GM19455 (cell line): Measurements from ENCODE around the gene ELN.
"Not testable (repeated sequence)": the region's sequence is repeated elsewhere in the genome, so short reads cannot be mapped to it uniquely, and the experiment has no call there.

Experiments used
- ATAC-seq: cut with Tn5 transposase; IDR thresholded peaks from one replicate; pipeline ENCODE4 v1.9.1; 2021; ENCODE audit not compliant: unreplicated experiment

Gene ELN

DNA sequence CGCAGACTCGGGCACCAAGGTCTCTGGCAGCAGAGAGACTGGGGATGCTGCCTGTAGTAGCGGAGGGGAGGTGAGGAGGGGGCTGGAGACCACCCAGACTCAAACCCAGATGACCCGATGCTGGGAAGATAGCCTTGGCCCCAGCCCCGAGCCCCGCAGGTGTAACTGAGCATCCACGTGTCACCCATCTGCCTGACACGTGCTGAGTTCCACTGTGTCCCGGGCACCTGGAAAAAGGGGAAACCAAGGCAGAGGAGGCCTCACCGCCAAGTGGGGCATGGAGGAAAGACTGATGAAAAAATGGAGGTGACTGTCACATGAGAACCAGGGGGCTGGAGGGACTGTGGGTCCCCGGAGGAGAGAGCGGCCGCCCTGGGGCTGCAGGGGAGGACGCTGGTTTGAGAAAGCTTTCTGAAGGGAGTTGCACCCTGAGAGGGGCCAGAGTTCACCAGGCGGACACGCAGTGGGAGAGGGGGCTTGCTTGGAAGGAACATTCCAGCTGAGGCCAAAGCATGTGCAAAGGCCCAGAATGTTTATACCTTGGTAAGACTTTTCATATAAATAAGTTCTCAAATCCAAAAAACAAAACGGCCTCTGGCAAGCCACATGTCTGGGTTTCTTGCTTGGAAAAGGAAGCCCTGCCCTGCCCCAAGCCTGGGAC is 27.4 kb upstream of the ELN start:
- no peak for ATAC-seq

DNA sequence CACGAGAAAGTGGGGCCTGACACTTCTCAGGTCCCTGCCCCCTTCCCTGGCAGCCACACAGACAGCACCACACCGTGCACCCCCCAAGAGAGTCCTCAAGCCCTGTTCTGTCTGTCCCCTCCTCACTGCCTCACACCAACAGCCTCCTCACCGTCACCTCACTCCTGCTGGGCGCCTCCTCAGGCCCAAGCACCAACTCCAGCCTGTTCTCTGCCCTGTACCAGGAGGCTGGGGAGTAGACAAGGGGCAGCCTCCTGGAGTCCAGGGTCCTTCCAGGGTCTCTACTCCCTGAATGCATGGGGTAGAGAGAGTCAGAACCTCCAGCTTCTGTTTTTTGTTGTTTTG is 26.9 kb upstream of the ELN start:
- no peak for ATAC-seq

DNA sequence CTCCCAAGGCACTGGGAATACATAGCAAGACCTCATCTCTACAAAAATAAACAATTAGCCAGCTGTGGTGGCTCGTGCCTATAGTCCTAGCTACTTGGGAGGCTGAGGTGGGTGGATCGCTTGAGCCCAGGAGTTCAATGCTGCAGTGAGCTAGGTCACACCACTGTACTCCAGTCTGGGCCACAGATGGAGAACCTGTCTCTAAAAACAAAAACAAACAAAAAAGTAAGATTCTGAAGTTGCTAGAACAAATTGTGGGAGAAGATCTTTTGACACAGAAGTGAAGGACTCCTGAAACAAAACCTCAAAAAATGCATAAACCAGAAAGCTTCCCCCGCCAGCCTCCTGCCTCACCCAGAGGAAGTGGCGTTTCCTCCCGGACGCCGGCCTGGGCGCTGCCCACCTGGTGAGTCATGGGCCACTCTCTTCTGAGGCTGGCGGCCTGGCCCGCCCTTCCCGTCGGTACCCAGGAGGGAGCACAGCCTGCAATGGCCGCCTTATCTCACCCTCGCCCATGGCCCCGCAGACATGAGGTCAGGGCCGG is 25.4 kb upstream of the ELN start:
- no peak for ATAC-seq

DNA sequence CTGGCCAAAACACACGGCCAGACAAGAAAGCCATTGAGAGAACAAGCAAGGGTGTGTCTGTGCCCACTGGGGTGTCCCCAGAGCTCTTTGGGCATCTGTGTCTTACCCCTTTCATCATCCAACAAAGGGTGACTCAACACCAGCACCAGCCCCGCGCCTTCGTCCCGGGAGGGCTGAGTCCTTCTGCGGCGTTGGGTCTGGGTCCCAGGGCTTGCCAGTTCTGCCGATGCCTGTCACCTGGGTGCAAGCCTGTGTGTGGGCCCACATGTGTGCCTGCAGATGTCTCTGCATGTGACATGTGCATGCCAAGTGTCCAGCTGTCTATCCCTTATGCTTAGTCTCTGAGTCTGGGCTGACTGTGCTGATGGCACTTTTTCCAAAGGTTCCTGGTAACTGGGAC is 24.4 kb upstream of the ELN start:
- ATAC-seq, result no peak

DNA sequence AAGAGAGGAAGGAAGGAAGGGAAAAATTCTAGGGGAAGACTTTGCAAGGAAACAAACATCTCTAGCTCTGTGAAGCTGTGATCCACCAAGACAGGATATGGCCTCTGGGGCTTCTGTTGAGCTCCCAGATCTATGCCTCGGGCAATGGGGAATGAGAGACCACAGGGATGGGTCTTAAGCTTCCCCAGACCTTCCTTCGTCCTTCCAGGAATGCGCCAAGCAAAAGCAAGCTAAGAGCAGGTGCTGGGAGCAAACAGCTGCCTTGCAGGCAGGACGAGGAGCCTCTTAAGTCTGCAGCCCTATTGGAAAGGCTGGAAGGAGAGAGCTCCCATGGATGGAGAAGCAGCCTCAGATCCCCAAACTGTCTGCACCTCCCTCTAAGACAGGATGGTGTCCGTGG is 21.9 kb upstream of the ELN start:
- no peak for ATAC-seq

DNA sequence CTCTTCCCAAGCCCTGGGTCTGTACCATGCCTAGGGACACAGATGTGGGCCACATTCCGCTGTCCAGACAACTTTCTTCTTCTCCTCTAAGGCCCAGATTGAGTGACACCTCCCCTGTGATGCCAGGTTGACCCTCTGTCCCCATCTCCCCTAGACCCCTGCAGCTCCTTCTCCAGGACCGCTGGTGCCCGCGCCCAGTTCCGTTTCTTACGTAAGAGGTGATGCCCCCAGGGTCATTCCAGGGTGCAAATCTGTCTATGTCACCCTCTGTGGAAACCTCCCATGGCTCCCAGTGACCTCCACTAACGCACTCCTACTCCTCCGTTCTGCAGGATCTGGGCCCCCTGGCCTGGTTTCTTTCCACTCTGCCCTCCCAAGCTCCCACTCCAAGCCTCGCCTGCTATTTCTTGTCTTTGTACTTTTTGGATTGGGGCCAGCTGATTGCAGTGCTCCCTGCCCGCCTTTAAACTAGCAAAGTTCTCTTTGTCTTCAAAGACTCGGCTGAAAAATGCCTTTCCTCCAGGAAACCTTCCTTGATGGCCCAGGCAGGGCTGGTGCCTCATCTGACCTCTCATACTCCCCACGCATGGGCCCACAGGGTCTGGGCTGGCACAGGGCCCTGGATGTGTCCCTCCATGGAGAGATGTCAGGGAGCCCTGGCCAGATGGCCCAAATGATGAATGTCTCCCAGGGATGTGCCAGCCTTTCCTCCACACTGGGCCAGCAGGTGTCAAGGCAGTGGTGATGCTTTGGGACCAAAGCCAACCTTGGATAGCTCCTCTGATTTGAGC is 21.3 kb upstream of the ELN start:
- no peak for ATAC-seq

DNA sequence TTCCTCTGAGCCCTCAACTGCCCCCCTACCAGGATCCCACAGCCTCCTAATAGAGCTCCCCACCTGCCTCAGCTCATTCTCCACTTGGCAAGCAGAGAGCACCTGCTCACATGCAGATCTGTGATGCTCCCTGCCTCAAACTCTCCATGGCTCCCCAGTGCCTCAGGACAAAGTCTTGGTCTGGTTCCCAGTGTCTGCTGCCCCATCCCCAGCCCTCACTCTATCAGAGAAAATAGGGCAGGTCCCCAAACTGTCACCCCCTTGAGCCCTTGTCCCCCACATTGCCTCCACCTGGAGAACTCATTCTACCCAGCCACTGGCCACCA is 20.8 kb upstream of the ELN start:
- ATAC-seq, result no peak

DNA sequence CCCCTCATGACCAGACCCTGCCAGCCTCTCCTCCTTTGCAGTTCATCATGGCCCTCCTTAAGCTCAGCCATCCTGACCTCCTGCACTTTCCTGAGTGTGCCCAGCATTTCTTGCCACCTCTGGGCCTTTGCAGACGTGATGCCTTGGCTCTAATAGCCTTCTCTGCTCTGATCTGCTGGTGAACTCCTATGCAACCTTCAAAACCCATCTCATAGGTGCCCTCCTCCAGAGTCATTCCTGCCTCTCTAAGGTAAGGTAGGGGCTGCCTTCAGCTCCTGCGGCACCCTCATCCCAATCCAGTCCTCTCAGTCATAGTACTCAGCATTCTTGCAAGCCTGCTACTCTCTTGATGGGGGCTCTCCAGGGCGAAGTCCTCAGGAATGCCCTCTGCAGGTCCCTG is 19.3 kb upstream of the ELN start:
- no peak for ATAC-seq

DNA sequence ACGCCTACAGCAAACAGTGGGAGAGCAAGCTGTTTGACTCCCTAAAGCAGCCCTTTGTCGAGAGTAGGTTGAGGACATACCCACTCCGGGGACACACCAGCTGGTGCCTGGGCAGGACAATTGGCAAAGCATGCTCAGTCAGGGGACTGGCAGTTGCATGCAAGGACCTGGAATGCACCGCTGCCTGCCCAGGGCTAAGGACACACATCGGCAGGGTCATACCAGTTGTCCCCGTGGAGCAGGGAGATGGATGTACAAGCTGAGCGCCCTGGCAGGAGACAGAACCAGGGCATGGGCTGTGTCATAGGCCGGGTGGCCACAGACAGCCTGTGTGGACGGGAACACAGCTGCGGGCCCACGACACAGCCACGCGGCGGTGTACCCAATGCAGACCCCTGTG is 18.3 kb upstream of the ELN start:
- no peak for ATAC-seq

DNA sequence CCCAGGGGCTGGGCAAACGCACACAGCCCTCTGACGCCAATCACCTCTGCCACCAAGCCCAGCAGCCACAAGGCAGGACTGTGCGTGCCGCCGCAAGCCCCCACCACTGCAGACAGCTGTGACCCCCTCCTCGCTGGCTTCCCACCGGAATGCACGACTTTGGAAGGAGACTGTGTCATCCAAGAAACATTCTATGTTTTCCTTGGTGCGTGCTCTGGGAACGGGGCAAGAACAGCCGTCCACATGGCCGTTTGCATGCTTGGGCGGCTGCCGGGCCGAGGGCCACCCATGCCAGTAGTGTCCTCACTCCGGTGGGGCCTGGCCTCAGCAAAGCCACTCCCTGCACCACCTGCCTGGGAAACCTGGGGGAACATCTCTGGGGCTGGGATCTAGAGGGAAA is 17.6 kb upstream of the ELN start:
- ATAC-seq, result no peak

DNA sequence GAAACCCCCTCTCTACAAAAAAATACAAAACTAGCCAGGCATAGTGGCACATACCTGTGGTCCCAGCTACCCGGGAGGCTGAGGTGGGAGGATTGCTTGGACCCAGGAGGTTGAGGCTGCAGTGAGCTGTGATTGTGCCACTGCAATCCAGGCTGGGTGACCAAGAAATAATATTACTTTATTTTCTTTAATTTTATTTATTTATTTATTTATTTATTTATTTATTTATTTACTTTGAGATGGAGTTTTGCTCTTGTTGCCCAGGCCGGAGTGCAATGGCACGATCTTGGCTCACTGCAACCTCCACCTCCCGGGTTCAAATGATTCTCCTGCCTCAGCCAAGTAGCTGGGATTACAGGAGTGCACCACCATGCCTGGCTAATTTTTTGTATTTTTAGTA is 16.6 kb upstream of the ELN start:
- not testable (repeated sequence) for ATAC-seq

DNA sequence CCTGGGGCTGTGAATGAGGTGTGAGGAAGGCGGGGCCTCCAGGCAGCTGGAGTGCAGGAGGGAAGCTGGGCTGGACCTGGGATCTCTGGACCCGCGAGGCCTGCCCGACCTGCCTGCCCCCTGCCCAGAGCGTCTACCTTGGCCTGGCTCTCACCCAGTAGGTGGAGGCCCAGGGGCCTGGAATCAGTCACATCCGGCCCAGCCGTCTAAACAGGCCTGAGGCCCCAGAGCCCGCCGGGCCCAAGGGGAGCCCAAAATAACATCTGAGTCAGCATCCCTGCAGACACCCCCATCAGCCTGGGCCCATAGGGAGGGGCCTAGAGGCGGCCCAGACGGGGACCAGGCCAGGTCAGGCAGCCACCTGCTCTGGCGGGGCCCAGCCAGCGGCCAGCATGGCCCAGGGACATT is 15.1 kb upstream of the ELN start:
- ATAC-seq, result peak; percentile 92

DNA sequence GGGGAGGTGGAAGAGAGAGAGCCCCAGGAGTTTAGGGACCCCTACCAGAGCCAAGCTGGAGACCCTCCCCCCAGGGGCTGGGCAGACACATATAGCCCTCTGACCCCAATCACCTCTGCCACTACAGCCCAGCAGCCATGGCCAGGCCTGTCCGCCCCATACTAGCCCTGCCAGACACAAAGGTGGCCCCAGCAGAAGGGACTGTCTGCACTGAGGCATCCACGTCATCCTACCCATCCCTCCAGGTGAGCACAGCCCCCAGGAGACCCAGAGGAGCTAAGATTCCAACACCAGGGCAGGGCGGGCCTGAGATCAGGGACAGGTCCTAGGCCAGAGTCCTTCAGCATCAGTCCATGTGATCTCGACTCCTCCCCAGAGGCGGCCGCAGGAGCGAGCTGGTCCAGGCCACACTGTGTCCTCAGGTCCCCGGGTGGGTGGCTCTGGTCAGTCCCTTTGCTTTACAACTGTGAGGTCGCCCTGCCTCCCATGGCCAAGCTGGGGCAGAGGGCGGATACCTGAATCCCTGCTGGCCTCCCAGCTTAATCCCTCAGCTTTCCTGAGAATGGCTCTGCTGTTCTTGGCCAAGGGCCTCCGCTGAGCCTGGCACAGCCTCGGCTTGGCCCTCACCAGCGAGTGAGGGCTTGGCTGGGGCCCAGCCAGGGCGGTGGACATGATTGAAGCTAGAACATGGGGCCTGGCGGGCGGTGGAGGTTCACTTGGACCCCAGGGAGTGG is 14.3 kb upstream of the ELN start:
- no peak for ATAC-seq

DNA sequence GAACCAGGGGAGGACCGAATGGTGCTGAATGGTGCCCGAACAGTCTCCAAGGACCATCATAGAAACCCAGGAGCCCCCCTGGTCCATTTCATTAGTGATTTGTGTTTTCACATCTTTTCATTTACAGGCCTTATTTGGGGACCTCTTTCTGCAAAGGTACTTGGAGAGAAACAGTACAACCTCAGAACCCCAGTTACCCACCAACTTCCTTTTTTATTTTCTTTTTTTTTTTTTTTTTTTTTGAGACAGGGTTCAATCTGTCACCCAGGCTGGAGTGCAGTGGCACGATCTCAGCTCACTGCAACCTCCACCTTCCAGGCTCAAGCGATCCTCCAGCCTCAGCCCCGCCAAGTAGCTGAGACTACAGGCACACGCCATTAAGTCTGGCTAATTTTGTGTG is 13.0 kb upstream of the ELN start:
- ATAC-seq, result no peak

DNA sequence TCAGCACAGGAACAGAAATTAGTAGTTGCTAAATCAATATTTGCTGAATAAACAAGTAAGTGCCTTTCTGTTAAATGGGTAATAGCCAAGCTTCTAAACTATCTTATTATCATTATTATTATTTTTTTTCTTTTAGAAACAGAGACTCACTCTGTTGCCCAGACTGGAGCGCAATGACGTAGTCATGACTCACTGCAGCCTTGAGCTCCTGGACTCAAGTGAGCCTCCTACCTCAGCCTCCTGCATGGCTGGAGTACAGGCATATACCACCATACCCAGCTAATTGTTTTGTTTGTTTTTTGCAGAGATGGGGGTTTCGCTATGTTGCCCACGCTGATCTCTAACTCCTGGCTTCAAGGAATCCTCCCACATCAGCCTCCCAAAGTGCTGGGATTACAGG is 12.3 kb upstream of the ELN start:
- no peak for ATAC-seq

DNA sequence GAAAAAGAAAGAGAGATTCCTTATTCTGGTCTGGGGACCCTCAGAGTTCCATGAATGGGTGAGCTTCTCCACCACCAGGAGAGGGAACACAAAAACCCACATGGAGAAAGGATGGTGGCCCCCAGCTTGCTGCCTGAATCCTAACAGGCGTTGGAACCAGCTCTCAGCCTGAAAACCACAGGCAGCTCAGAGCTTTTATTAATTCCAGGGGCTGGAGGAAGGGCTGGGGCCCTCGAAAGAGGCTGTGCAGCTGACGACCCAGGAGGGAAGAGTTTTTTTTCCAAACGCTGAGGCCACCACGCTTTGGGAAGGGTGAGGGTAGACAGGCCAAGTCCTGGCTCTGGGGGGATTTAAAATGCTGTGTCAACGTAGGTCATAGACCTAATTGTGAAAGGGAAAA is 10.8 kb upstream of the ELN start:
- no peak for ATAC-seq

DNA sequence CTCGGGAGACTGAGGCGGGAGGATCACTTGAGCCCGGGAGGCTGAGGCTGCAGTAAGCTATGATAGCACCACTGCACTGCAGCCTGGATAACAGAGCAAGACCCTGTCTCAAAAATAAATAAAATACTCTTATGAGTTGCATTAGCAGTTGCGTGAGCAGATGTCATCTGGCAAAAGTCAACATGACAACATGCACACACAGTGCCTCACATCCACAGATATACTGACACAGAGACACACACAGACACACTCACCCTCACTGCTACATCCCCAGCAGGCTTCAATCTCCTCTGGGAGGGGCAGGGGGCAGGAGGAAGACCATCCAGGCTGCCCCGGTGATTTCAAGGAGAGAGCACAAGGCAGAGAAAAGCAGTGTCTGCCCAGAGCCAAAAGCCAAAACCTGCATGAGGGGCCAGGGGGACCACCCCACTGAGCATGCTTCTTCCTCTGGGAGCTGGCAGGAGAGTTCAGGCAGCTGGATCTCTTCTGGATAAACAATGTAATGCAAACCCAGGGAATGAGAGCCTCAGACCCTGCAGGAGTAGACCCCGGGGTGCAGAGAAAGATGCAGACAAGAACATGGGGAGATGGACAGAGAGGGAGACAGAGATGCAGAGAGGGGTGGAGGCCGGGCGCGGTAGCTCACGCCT is 9.6 kb upstream of the ELN start:
- ATAC-seq, result no peak

DNA sequence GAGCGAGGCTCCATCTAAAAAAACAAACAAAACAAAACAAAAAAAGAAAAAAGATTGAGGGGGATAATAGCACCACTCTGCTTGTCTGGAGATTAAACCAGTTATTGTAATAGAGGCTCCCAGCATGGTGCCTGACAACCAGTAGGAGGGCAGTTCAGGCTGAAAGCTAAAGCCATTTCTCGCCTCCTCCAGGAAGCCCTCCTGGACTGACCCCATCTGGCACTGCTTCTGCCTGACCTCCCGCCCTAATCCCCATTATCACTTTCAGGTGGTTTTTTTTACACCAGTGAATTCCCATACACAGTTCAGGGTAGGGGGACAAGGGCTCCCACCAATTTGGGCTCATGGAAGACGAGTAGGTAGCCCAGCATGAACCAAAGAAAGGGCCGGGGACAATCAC is 8.8 kb upstream of the ELN start:
- ATAC-seq, result no peak

DNA sequence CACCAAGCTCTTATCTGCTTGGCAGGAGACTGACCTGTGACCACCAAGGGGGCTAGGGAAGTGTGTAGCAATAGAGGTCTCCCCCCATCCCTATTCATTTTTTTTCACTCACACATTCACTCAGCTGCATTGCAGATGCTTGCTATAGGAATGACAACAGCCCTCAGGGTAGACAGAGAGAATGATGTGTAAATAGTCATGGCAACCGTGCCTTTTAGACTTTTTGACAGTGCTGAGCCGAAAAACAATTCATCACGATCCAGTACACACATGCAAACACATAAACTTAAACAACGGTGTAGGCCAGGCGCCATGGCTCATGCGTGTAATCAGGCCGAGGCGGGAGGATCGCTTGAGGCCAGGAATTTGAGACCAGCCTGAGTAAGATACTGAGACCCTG is 7.6 kb upstream of the ELN start:
- ATAC-seq, result no peak

DNA sequence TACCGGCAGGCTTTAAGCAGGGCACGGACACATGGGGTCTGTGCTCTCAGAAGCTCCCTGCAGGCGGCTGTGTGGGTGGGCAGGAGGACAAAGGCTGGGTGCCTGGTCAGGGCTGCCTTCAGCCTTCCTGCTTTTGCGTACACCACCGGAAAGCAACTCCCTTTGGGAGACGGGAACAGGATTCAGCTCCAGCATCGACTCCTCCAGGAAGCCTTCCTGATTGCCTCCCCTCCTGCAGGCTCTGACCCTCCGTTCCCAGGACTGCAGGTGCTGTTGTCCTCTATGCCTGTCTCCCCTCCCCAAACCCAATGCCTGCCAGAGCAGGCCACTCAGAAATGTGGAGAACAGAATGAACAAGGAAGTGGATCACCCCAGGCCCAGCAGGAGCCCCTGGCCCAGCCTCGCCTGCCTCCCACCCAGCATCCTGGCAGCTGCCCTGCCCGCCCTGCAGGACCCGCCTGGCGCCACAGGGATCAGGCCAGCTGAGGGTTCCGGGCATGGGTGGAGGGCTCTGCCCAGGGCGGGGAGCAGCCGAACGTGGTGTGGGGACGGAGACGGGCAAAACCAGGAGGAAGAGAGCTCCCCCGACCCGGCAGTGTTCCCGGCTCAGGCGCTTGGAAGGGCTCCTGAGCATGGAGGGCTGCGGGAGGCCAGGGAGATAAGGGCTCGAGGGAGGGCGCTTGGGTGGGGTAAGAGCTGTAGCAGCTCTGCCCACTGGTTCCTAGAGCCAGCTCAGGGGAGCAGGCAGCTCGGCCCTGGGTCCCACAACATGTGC is 6.2 kb upstream of the ELN start:
- no peak for ATAC-seq

DNA sequence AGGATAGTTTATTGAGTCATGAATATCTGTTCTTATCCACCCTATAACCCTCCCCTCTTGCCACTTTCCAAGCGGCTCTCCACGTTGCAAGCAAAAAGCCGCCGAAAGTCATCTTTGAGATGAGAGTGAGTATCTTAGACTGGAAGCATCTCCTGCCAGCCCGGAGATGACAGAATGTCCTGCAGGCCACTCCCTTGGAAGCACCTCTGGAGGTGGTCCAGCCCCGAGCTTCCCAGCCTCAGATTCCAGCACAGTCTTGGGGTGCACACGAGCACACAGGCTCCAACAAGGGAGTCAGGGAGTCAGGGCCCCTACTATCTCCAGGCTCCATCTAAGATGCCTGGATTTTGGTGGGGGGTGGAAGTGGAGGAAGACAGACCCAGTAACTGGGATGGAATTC is 5.5 kb upstream of the ELN start:
- no peak for ATAC-seq
